ENCODE data around the gene PCYT1A. TPM values are rescaled to one million over a fixed set of nuclear protein-coding genes. Genes with fewer than 3 reads are reported as not detected.

The PCYT1A gene
- total RNA-seq, 1 experiment from 2014 or later, result 63.8 TPM

DNA sequence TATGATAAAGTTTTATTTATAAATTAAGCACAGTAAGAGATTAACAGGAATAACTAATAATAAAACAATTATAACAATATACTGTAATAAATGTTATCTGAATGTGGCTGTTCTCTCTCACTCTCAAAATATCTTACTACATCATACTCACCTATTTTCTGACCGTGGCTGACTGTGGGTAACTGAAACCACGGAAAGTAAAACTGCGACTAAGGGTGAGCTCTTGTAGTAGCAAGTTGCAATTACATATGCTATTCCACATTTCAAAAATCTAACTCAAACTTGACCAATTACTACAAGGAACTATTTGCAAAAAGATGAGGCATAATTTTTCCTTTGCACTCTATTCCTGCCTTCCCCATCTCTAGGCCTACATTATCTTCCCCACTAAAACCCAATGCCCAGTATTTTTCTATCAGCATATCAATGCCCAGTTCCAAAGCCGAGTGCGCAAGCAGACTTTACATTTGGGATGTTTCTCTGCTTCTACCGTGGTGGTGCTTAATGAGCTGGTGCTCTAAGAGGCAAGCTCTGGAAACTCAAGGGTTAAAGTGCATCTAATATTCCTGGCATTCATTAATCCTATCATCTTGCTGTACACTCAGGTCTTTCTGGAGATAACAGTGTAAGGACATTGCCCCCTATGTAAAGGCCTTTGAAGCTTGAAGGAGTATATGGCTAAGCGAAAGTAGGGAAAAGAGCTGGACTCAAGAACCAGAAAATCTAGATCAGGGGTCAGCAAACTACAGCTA is 6.7 kb downstream of the PCYT1A start:
- Histone ChIP-seq H3K27me3 (ENCODE audit: low read length) (no peaks in the 10 kb centered on the region), H3K27ac (ENCODE audit: low read length) (no peak overlapping the region), H4K20me1 (ENCODE audit: low read length) (peaks cover 9% of the 10 kb centered on the region; the same call in 1 of the 2 replicates), H3K4me1 (ENCODE audit: insufficient read depth, low read length) (peaks cover 31% of the 10 kb centered on the region), H3K9ac (ENCODE audit: low read length) (no peak overlapping the region), H2AFZ (ENCODE audit: low read length) (no peak overlapping the region), H3K9me3 (ENCODE audit: low read length) (no peaks in the 10 kb centered on the region), H3F3A (ENCODE audit: low read length, unreplicated experiment) (no peaks in the 10 kb centered on the region), H3K36me3 (ENCODE audit: low read depth, low read length) (no peaks in the 10 kb centered on the region), H3K4me3 (ENCODE audit: low read length) (no peak overlapping the region), H3K4me2 (ENCODE audit: low read length) (no peak overlapping the region), H3K79me2 (ENCODE audit: low read length) (peaks cover 89% of the 10 kb centered on the region), H3K9me2 (replicated peaks; ENCODE audit: low read length) (no peaks in the 10 kb centered on the region)
- ATAC-seq (no peak), DNase-seq (no peak)
- CTCF ChIA-PET, result interaction anchor here (1.2 kb wide), 1 partner anchor 239 kb away, joined by 3 read pairs; no protein-coding TSS in a partner anchor
- POLR2A ChIA-PET (ENCODE audit: unreplicated experiment), result interaction anchor here (0.6 kb wide), 2 partner anchors 459 to 494 kb away, joined by 3 to 4 read pairs; no protein-coding TSS in a partner anchor
- intact Hi-C loops (cut with micrococcal nuclease), result no loop called here
- no TSS peak for BruUV-seq (replicated peaks)
- TF ChIP-seq EZH2phosphoT487 (IDR thresholded peaks at IDR 0.05; ENCODE audit: borderline replicate concordance, low read length) (no peak), EZH2 (IDR thresholded peaks at IDR 0.05; ENCODE audit: low read length, unreplicated experiment) (no peak)
- TF ChIP-seq, protein P1, sequence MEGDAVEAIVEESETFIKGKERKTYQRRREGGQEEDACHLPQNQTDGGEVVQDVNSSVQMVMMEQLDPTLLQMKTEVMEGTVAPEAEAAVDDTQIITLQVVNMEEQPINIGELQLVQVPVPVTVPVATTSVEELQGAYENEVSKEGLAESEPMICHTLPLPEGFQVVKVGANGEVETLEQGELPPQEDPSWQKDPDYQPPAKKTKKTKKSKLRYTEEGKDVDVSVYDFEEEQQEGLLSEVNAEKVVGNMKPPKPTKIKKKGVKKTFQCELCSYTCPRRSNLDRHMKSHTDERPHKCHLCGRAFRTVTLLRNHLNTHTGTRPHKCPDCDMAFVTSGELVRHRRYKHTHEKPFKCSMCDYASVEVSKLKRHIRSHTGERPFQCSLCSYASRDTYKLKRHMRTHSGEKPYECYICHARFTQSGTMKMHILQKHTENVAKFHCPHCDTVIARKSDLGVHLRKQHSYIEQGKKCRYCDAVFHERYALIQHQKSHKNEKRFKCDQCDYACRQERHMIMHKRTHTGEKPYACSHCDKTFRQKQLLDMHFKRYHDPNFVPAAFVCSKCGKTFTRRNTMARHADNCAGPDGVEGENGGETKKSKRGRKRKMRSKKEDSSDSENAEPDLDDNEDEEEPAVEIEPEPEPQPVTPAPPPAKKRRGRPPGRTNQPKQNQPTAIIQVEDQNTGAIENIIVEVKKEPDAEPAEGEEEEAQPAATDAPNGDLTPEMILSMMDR (conservative IDR thresholded peaks at IDR 0.05; ENCODE audit: low read depth, low read length), result no peak

- intact Hi-C loops (cut with micrococcal nuclease), result no loop called here
- POLR2A ChIA-PET (ENCODE audit: unreplicated experiment), result no interaction called here
- H4K20me1 ChIP-seq (ENCODE audit: low read length), result no peaks in the 10 kb centered on the region
- CTCF ChIA-PET, result no interaction called here
- no peaks in the 10 kb centered on the region for H3K9me3 ChIP-seq (ENCODE audit: low read length)
- no peak for DNase-seq
- H3K4me3 ChIP-seq (ENCODE audit: low read length), result no peak overlapping the region
- H3K27me3 ChIP-seq (ENCODE audit: low read length), result no peaks in the 10 kb centered on the region
- H3K36me3 ChIP-seq (ENCODE audit: low read depth, low read length), result peaks cover 20% of the 10 kb centered on the region
- no peak overlapping the region for H2AFZ ChIP-seq (ENCODE audit: low read length)
- peaks cover 26% of the 10 kb centered on the region for H3K4me1 ChIP-seq (ENCODE audit: insufficient read depth, low read length)
- no peak overlapping the region for H3K9ac ChIP-seq (ENCODE audit: low read length)
- no peak overlapping the region for H3K4me2 ChIP-seq (ENCODE audit: low read length)
- no TSS peak for BruUV-seq (replicated peaks)
- TF ChIP-seq EZH2 (IDR thresholded peaks at IDR 0.05; ENCODE audit: low read length, unreplicated experiment), result no peak
- peaks cover 73% of the 10 kb centered on the region for H3K79me2 ChIP-seq (ENCODE audit: low read length)
- H3F3A ChIP-seq (ENCODE audit: low read length, unreplicated experiment), result no peaks in the 10 kb centered on the region
- ATAC-seq, result no peak
- no peaks in the 10 kb centered on the region for H3K9me2 ChIP-seq (replicated peaks; ENCODE audit: low read length)
- no peak overlapping the region for H3K27ac ChIP-seq (ENCODE audit: low read length)
These were observed 12.4 kb downstream of the PCYT1A start for GRCh38 chr3:196275126-196275525.

GRCh38 chr3:196274585-196274984 is 12.9 kb downstream of the PCYT1A start:
- ATAC-seq (no peak), DNase-seq (peak; percentile 20)
- no peak overlapping the region for H3K27ac ChIP-seq (ENCODE audit: low read length)
- POLR2A ChIA-PET (ENCODE audit: unreplicated experiment), result no interaction called here
- intact Hi-C loops (cut with micrococcal nuclease), result no loop called here
- CTCF ChIA-PET, result no interaction called here
- H3F3A ChIP-seq (ENCODE audit: low read length, unreplicated experiment), result no peaks in the 10 kb centered on the region
- no peak overlapping the region for H3K4me2 ChIP-seq (ENCODE audit: low read length)
- H3K4me3 ChIP-seq (ENCODE audit: low read length), result no peak overlapping the region
- H3K9me3 ChIP-seq (ENCODE audit: low read length), result no peaks in the 10 kb centered on the region
- TF ChIP-seq EZH2 (IDR thresholded peaks at IDR 0.05; ENCODE audit: low read length, unreplicated experiment) (no peak), EZH2phosphoT487 (IDR thresholded peaks at IDR 0.05; ENCODE audit: borderline replicate concordance, low read length) (no peak)
- TF ChIP-seq, protein P1 (conservative IDR thresholded peaks at IDR 0.05; ENCODE audit: low read depth, low read length), result no peak
- peaks cover 20% of the 10 kb centered on the region for H3K36me3 ChIP-seq (ENCODE audit: low read depth, low read length)
- H3K9ac ChIP-seq (ENCODE audit: low read length), result no peak overlapping the region
- no peak overlapping the region for H2AFZ ChIP-seq (ENCODE audit: low read length)
- H3K27me3 ChIP-seq (ENCODE audit: low read length), result no peaks in the 10 kb centered on the region
- no peaks in the 10 kb centered on the region for H3K9me2 ChIP-seq (replicated peaks; ENCODE audit: low read length)
- H3K79me2 ChIP-seq (ENCODE audit: low read length), result peaks cover 70% of the 10 kb centered on the region
- BruUV-seq (replicated peaks), result no TSS peak
- no peaks in the 10 kb centered on the region for H4K20me1 ChIP-seq (ENCODE audit: low read length)
- H3K4me1 ChIP-seq (ENCODE audit: insufficient read depth, low read length), result peaks cover 26% of the 10 kb centered on the region
